Renal cortex interstitium (tissue), 11 donors: ENCODE measurements around the gene SPATA16. TPM values are rescaled to one million over a fixed set of nuclear protein-coding genes. Genes with fewer than 3 reads are reported as not detected.
"Not testable (repeated sequence)": the region's sequence is repeated elsewhere in the genome, so short reads cannot be mapped to it uniquely, and the experiment has no call there.

Source experiments
- DNase-seq, 11 donors: peaks; one replicate each; pipeline ENCODE4 v3.0.0-alpha.2; 2013; ENCODE audit warnings: low read depth in 9 of 11, low spot score in 4 of 11; ENCODE audit errors: extremely low read depth in 1 of 11
- polyA plus RNA-seq, 3 donors: library from polyadenylated mRNA; unstranded; fragments of 120-200 nt; gene quantifications; one replicate each; pipeline ENCODE4 v1.2.1, GENCODE V29; 2013; ENCODE audit not compliant: insufficient read length in 3 of 3

The SPATA16 gene
- polyA plus RNA-seq, 3 donors, result not detected

GRCh38 chr3:172913911-172914655 lies 227.0 kb downstream of the SPATA16 start:
- no peak for DNase-seq

DNA sequence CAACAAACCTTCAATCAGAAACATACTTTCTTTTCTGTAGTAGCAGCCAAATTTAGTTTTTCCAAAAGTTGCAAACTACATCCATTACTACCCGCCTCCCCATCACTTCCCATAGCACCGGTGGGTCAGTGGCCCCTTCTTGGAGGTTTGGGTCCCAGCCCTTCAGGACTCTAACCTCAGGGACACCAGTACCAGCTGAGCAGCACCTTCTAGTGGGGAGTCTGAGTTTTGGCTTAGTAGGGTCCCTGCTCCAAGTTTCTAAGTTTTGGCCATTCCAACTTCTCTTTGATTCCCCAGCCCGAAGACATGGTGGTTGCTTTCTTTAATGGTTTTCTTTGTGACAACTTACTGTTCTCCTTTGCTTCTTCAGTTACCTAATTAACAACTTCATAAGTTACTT lies 229.9 kb downstream of the SPATA16 start:
- no peak for DNase-seq

DNA sequence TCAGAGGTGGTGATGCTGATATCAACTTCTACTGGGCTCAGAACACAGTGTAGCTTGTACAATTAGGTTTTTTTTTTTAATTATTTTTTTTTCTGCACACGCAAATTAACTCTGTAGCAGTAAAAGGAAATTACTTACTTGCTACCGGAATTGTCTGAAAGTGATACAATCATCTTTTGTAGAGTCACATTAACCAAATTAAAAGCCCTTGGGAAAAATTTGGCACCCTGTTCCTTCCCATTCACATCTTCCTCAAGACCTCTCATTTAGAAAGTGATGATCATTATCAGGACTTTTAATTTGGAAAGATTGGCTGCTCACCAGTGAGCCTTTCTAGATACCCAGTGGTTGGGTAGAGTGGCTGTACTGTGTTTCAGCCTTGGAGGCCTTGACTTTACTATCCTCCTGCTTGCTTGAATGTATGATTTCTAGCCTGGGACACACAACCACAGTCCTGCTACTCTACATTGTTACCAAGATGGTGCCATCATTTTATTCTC lies 232.2 kb downstream of the SPATA16 start:
- DNase-seq, result no peak

DNA sequence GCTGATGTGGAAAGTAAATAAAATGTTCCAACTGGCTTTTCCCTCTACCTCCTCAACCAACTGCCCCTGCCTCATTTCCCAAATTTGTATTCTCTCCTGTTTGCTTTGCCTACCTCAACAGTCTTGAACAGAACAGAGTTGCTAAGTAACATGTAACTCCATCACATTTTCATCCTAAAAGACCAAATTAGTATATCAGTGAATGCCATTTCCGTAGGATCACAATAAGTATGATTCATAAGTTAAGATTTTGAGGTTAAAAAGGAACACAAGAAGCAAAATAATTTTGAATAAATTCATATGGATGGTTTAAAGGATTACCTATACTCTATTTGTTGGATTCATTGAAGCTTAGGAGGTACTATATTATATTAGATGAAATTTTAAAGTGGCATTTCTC lies 235.6 kb downstream of the SPATA16 start:
- DNase-seq, result no peak

- no peak for DNase-seq
Observed at GRCh38 chr3:172904711-172905373, 236.2 kb downstream of the SPATA16 start.

GRCh38 chr3:172903642-172904320 lies 237.3 kb downstream of the SPATA16 start:
- peak in 3 of 11 donors; percentile 17 to 28 (median 22) for DNase-seq

- DNase-seq, result no peak
Observed at GRCh38 chr3:172892158-172892557, 248.9 kb downstream of the SPATA16 start.

GRCh38 chr3:172885704-172886103 lies 255.3 kb downstream of the SPATA16 start:
- DNase-seq, result no peak

DNA sequence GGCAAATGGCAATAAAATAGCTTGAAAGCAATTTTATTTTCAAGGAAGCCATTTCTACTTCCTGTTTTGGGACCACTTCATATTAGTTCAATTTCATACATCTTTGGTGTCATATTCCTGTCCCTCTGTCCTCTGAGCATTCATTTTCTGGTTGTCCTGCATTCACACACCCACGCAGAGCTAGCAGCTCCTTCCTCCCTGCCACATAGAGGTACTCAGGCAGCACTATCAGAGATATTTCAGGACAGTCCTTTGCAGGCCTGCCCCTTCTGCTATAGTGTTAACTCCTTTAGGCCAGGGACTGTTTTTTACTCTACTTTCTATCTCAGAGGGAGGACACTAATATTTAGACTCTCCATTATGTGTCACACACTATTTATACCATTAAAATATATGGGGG lies 258.5 kb downstream of the SPATA16 start:
- DNase-seq, result no peak

DNA sequence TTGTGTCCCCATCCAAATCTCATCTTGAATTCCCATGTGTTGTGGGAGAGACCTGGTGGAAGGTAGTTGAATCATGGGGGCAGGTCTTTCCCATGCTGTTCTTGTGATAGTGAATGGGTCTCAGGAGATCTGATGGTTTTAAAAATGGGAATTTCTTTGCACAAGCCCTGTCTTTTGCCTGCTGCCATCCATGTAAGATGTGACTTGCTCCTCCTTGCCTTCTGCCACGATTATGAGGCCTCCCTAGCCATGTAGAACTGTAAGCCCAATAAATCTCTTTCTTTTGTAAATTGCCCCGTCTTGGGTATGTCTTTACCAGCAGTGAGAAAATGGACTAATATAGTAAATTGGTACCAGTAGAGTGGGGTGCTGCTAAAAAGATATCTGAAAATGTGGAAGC lies 261.7 kb downstream of the SPATA16 start:
- not testable (repeated sequence) for DNase-seq

GRCh38 chr3:172877011-172877410 lies 264.0 kb downstream of the SPATA16 start:
- DNase-seq, result peak in 3 of 11 donors; percentile 46 to 56 (median 51)

DNA sequence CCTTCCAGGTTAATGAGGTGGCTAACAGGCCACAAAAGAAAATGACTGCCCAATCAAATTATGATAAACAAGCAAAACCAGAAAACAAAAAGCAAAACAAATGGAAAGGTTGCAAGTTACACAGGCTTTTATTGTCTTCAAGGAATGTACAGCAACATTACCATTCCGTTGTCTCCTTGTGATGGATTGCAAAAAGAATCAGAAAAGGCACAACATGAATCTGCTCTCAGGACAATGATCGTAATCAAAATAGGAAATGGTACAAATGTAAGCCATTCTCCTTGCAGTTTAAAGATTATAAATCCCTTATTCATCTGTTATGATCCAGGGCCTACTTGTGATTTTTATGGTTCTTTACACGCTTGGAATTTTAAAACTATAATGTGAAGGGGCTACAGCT lies 264.7 kb downstream of the SPATA16 start:
- no peak for DNase-seq

DNA sequence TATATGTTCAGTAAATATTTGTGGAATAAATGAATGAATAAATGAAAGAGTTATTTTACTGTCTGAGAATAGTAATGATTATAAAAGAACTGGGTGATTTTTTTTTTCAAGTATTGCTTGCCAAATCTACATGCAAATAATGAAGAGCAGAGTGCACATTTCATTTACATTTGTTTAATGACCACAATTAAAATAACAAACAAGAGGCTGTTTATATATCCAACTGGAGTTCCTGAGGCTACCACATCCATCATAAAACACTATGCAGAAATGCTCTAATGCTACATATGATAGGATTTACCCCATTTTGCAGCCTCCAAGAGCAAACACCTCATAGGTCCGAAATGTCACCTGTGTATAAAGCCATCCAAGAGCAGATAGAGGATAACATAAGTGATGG lies 266.0 kb downstream of the SPATA16 start:
- DNase-seq, result no peak

GRCh38 chr3:172869784-172870518 lies 271.1 kb downstream of the SPATA16 start:
- DNase-seq, result peak in 1 of 11 donors; percentile 60

DNA sequence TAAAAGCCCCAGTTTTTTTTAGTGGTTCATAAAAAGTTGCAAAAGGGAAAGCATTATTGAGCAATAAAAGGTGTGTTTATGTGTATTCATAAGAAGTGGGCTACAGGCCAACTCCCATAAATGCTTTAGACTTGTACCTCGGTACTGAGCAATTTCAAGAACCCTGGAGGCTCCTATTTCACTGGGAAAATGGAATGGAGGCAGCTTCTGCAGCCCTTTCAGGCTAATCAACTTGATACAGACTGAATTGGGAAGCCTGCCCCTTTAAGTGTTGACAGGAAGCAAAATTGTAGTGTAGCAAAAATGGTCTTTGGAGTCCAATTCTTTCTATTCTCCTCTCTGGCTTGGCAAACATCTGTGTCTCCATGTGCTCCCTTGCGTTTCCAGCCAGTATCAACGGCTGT lies 271.7 kb downstream of the SPATA16 start:
- no peak for DNase-seq

GRCh38 chr3:172868582-172869200 lies 272.3 kb downstream of the SPATA16 start:
- no peak for DNase-seq

DNA sequence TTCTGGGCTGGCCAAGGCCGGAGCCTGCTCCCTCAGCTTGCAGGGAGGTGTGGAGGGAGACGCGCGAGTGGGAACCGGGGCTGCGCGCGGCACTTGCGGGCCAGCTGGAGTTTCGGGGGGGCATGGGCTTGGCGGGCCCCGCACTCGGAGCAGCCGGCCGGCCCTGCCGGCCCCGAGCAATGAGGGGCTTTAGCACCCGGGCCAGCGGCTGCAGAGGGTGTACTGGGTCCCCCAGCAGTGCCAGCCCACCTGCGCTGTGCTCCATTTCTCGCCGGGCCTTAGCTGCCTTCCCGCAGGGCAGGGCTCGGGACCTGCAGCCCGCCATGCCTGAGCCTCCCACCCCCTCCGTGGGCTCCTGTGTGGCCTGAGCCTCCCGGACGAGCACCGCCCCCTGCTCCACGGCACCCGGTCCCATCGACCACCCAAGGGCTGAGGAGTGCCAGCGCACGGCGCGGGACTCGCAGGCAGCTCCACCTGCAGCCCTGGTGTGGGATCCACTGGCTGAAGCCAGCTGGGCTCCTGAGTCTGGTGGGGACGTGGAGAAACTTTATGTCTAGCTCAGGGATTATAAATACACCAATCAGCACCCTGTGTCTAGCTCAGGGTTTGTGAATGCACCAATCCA lies 274.2 kb downstream of the SPATA16 start:
- not testable (repeated sequence) for DNase-seq

- no peak for DNase-seq
Observed at GRCh38 chr3:172859041-172859440, 282.0 kb downstream of the SPATA16 start.
